ENCODE data around the gene GNG3. TPM values are rescaled to one million over a fixed set of nuclear protein-coding genes. Genes with fewer than 3 reads are reported as not detected.

GNG3 gene
- polyA plus RNA-seq, 3 donors, result 0.23 TPM; not detected in 2

GRCh38 chr11:62710001-62710345 is 2.5 kb downstream of the GNG3 start:
- peaks cover 34 to 44% of the 10 kb centered on the region in 2 donors for H3K36me3 ChIP-seq (replicated peaks in 1 of 2; ENCODE audit: control insufficient read depth in 1 of 2, insufficient read depth in 2 of 2, low read length in 2 of 2)
- Mint-ChIP-seq H3K4me3 (peak overlapping the region; percentile 87 to 96), H3K36me3 (peaks cover 33 to 44% of the 10 kb centered on the region in 2 donors), H3K9me3 (no peaks in the 10 kb centered on the region), H3K27me3 (ENCODE audit: low read depth in 3 of 3) (no peaks in the 10 kb centered on the region), H3K4me1 (peaks cover 42% of the 10 kb centered on the region), H3K27ac (peak overlapping the region; percentile 95 to 99 (median 98))
- DNase-seq, result peak; percentile 20 to 27 (median 23)
- H3K9ac ChIP-seq (ENCODE audit: insufficient read depth, low read length, poor library complexity, severe bottlenecking), result peak overlapping the region; percentile 88
- peak overlapping the region; percentile 98 for H2AFZ ChIP-seq (ENCODE audit: insufficient read depth, low read depth, low read length, poor library complexity, severe bottlenecking)
- TF ChIP-seq, protein P1, sequence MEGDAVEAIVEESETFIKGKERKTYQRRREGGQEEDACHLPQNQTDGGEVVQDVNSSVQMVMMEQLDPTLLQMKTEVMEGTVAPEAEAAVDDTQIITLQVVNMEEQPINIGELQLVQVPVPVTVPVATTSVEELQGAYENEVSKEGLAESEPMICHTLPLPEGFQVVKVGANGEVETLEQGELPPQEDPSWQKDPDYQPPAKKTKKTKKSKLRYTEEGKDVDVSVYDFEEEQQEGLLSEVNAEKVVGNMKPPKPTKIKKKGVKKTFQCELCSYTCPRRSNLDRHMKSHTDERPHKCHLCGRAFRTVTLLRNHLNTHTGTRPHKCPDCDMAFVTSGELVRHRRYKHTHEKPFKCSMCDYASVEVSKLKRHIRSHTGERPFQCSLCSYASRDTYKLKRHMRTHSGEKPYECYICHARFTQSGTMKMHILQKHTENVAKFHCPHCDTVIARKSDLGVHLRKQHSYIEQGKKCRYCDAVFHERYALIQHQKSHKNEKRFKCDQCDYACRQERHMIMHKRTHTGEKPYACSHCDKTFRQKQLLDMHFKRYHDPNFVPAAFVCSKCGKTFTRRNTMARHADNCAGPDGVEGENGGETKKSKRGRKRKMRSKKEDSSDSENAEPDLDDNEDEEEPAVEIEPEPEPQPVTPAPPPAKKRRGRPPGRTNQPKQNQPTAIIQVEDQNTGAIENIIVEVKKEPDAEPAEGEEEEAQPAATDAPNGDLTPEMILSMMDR (IDR thresholded peaks at IDR 0.05), result no peak
- H3K9me3 ChIP-seq (replicated peaks in 1 of 2; ENCODE audit: control insufficient read depth in 1 of 2, insufficient read depth in 1 of 2, low read length in 2 of 2), result no peaks in the 10 kb centered on the region
- H3K27ac ChIP-seq (ENCODE audit: low read depth in 1 of 2, low read length in 2 of 2), result peak overlapping the region; percentile 95 to 97
- H3K79me2 ChIP-seq (ENCODE audit: insufficient read depth, low read length), result peaks cover 18% of the 10 kb centered on the region
- H3K4me2 ChIP-seq (replicated peaks; ENCODE audit: extremely low read depth, low read length, poor library complexity, severe bottlenecking), result peak overlapping the region; percentile 96
- H3K4me1 ChIP-seq (ENCODE audit: control insufficient read depth in 1 of 2, insufficient read depth in 2 of 2, low read length in 2 of 2), result peaks cover 34 to 51% of the 10 kb centered on the region in 2 donors
- WGBS (ENCODE audit: insufficient coverage), result 65% methylated on average over 7 of the region's 7 CpGs
- peaks cover 7% of the 10 kb centered on the region for H4K20me1 ChIP-seq (ENCODE audit: insufficient read depth, low read length)
- intact Hi-C loops (cut with micrococcal nuclease), result loop anchor here in 1 of 2 donors (1.0 kb wide), 1 partner anchor 16 kb away; no protein-coding TSS in a partner anchor
- H3K4me3 ChIP-seq (replicated peaks in 1 of 3; ENCODE audit: low read depth in 2 of 3, low read length in 3 of 3), result peak overlapping the region; percentile 72 to 91 (median 83)
- no peaks in the 10 kb centered on the region for H3K27me3 ChIP-seq (ENCODE audit: control insufficient read depth in 2 of 2, insufficient read depth in 2 of 2, low read length in 2 of 2)

DNA sequence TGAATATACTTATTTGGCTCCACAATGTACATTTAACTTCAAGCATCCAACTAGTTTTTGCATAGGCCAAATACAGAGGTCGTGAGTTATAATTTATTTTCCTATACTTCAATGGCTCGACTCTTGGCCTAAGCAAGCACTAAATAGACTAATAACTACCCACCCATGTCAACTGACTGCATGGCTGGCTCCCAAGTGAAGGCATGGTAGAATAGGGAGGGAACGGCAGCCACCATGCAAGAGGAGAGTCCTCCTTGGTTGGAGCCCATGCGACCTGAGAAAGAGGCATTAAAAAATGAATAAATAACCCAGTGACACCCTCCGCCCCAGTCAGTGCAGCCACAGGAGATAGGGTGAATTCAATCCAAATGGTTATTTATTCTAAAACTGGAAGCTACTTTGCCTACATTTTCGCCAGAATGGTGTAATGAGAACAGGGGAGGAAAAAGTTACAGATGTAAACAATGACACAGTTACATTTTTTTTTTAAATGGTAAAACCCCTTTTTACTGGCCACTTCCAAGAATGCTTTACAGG is 4.9 kb downstream of the GNG3 start:
- Histone ChIP-seq H3K9me3 (replicated peaks in 1 of 2; ENCODE audit: control insufficient read depth in 1 of 2, insufficient read depth in 1 of 2, low read length in 2 of 2) (no peaks in the 10 kb centered on the region), H3K27me3 (ENCODE audit: control insufficient read depth in 2 of 2, insufficient read depth in 2 of 2, low read length in 2 of 2) (no peaks in the 10 kb centered on the region), H3K79me2 (ENCODE audit: insufficient read depth, low read length) (peaks cover 34% of the 10 kb centered on the region), H3K4me2 (replicated peaks; ENCODE audit: extremely low read depth, low read length, poor library complexity, severe bottlenecking) (no peak overlapping the region), H4K20me1 (ENCODE audit: insufficient read depth, low read length) (peaks cover 25% of the 10 kb centered on the region), H3K4me3 (replicated peaks in 1 of 3; ENCODE audit: low read depth in 2 of 3, low read length in 3 of 3) (no peak overlapping the region), H3K36me3 (replicated peaks in 1 of 2; ENCODE audit: control insufficient read depth in 1 of 2, insufficient read depth in 2 of 2, low read length in 2 of 2) (peaks cover 57 to 68% of the 10 kb centered on the region in 2 donors), H3K4me1 (ENCODE audit: control insufficient read depth in 1 of 2, insufficient read depth in 2 of 2, low read length in 2 of 2) (peaks cover 18 to 30% of the 10 kb centered on the region in 2 donors), H2AFZ (ENCODE audit: insufficient read depth, low read depth, low read length, poor library complexity, severe bottlenecking) (no peak overlapping the region), H3K9ac (ENCODE audit: insufficient read depth, low read length, poor library complexity, severe bottlenecking) (no peak overlapping the region), H3K27ac (ENCODE audit: low read depth in 1 of 2, low read length in 2 of 2) (peak overlapping the region in 1 of 2 donors; percentile 18)
- intact Hi-C loops (cut with micrococcal nuclease), result no loop called here
- DNase-seq, result no peak
- Mint-ChIP-seq H3K4me1 (peaks cover 24% of the 10 kb centered on the region), H3K27me3 (ENCODE audit: low read depth in 3 of 3) (no peaks in the 10 kb centered on the region), H3K9me3 (no peaks in the 10 kb centered on the region), H3K36me3 (peaks cover 54 to 63% of the 10 kb centered on the region in 2 donors), H3K27ac (no peak overlapping the region), H3K4me3 (no peak overlapping the region)
- TF ChIP-seq, protein P1 (IDR thresholded peaks at IDR 0.05), result no peak
- WGBS (ENCODE audit: insufficient coverage), result no CpG with 5 or more reads among the region's 6 CpGs
